Germinal center (tissue), 1 donor: ENCODE data around the gene TP63.

Experiments used
- DNase-seq: peaks from one replicate; pipeline ENCODE4 v3.0.0; 2012; ENCODE audit warnings: mixed read lengths, low spot score

TP63 gene

DNA sequence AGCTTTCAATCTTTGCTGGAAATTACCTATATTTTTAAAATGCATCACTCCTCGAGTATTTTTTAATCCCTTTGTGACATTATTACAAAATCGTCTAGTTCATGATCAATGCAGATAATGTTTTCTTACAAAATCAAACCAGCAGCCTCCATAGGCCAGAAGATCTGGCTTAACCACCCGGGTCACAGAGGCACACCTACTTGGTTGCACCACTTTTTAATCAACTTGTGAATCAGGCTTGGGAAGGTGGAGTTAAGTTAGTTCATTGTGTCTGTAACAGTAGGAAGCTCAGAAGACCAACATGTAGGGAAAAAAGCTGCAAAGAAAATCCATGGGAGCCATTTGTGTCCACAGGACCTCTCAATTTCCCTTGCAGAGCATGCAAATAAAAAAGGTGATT lies 148.0 kb downstream of the TP63 start:
- no peak for DNase-seq

DNA sequence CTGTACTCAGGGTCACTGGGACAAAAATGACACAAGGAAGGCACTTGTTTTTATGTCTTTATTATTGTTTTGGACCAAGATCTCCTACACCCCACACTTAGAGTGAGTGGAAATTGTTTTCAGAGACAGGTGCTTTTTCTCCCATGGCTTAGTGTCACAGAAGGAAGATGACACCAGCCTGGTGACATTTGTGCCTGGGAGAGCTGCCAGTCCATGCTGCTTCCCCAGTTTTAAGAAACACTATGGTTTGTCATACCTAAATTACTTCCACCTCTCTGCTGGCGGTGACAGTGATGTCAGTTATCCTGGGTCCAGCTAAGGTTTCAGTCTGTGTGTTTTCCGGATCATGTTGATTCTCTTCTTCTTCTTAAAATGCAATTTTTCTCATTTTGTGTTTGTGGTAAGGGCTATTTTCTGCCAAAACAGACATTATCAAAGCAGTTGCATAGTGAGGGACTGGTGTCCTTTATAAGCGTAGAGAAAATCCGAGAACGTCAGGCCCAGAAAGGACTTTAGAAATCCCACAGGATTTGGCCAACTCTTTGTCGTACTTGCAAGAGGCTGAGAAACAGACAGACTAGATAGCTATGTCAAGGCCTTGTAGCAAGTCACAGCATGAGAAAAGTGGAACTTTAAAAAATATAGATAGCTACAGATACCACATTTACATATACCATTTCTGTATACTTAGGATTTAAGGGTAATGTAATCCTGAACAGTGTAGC lies 149.5 kb downstream of the TP63 start:
- DNase-seq = no peak

DNA sequence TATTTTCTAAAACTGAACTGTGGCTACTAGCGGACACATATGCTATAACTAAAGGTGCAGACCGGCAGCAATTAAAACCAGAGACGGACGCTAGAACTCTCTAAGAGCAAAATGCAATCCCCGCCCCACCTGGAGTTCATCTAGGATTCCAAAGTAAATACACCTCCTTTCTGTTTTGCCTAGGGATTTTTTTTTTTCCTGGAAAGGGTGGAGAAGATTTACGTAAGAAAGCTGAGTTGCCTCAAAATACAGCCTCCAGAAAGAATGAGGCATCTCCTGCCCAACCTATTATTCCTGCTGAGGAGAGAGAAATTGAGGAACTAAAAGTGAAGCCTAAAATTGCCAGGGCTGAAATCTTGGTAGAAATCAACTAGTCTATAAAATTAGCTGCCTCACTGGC lies 150.2 kb downstream of the TP63 start:
- no peak for DNase-seq

DNA sequence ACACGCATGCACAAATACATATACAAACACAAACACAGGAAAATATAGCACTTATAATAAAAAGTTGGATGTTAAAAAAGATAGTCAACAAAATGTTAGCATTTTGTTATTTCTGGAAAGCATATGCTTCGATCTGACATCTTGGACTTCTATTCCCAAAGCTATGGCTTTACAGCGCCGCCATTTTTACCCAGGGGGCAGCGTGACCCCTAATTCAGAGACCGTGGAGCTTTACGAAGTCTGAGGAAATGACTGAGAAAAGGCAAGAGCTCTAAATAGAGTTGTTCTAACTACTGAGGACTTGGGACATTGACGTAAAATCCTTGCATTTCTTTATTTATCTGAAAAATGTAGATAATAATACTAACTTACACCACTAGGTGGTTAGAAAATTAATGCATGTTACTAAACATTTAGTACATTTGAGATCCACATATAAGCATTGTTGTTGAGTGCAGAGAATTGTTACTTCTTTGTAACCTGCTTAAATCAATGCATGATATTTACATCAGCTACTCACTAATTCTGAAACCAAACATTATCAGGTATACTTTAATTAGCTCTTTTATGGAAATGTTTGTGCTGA lies 155.4 kb downstream of the TP63 start:
- DNase-seq = no peak

DNA sequence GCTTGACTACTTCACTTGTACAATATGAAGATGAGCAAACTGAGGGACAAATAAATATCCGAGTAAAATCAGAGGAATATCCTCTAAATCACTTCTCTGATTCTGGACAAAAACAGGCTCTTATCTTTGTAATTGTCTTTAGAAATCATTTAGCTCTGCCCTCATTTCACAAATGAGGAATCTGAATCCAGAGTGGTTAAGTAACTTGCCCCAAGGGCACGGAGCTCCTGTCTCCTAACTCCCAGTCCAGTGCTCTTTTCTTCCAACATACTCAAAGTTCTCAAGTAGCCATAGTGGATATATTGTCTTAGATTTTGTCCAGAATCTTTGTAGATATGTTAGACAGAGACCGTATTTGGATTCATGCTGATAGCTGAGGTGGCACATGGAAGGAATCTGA lies 156.0 kb downstream of the TP63 start:
- no peak for DNase-seq

DNA sequence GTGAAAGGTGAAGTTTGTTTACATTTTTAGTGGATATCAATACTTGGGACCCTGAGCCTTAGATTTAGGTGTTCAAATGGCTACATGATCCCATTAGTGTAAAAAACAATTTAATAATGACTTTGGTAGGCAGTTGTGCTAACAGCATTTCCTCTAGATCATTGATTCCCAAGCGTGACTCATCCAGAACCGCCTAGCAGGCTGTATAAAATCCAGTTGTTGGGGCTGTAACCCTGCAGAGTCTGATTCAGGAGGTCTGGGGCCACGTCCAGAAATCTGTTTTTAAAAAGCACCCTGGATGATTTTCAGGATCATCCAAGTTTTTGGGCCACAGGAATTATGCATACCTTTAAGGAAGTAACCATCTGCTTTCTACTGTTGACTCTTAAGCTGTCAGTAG lies 156.4 kb downstream of the TP63 start:
- DNase-seq = no peak

DNA sequence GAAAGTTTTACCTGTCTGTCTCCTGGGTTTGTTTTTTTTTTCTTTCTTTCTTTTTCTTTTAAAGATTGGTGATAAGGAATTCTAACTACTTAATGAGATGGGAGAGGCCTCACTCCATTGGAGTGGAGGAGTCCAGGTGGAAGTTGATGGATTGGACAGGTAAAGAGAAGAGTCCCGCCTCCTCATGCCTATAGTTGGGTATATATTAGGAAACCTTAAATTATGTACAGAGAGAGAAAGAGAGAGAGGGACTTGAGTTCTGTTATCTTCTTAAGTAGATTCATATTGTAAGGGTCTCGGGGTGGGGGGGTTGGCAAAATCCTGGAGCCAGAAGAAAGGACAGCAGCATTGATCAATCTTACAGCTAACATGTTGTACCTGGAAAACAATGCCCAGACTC lies 158.2 kb downstream of the TP63 start:
- no peak for DNase-seq

DNA sequence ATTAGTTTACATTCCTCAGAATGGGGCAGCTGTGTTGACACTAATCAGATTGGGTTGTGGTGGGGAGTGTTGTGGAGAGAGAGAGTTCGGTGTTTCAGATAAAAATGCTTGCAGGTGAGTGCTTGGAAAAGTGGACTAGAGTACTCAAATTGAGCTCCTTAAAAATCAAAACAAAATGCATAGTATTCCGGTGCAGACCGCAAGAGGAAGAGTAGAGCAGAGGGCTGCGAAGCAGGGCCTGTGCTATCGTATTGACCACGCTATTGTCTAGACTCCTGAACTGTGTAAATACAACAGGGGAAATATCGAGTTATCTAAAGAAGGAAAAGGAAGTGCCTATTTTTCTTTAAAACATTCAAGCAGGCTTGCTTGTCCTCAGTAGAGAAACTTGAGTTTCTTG lies 159.5 kb downstream of the TP63 start:
- no peak for DNase-seq

DNA sequence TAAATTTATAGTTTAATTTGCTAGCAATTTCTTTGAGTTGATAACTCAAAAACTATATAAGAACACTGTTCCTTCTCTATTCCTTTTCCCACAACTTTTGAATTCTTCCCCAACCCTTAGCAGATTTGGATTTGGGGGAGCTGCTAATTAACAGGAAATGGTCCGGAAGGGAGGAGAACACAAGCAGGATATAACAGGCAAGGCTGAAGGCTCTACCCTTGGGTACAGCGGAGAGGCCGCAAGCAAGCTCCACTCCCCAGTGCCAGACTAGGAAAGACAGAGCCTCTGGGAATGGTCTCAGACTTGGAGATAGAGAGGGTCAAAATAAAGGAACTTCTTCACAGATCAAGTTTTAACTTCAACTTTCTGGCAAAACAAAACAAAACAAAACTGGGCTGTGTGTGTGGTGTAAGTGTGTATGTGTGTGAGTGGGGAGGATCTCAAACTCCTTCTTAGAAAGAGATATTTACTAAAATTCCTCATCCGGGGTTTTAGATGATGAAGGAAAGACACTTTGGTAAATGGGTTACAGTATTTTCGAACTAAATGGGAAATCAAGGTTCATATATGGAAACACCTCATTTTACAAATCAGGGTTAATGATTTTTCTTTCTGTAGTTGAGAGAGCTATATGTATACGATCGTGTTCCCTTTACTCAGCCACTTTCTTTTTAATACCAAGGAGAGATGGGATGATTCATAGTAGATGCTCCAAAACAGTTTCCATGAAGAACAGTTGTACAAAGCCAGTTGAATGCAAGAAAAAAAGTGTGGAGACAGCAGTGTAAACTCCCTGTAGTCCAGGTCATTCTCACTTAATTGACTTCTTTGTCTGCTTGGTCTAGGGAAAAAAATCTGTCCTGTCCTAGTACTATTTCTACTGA lies 161.1 kb downstream of the TP63 start:
- no peak for DNase-seq

DNA sequence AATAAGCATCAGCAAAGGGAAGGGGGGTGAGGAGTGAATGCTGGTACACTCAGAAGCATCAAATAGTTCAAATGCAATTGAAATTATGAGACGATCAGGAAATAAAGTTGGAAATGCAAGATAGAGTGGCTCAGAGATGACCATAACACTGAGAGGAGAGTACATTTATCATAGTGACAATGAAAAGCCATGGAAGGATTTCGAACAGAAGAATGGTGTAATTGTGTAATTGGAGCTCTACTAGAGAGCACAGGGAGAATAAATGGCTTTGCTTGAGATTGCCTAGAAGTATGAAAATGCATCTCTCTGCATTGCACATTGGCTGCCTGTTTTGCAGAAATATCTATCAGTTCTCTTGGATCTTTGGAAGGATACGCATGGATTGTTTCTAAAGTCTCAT lies 163.3 kb downstream of the TP63 start:
- no peak for DNase-seq

DNA sequence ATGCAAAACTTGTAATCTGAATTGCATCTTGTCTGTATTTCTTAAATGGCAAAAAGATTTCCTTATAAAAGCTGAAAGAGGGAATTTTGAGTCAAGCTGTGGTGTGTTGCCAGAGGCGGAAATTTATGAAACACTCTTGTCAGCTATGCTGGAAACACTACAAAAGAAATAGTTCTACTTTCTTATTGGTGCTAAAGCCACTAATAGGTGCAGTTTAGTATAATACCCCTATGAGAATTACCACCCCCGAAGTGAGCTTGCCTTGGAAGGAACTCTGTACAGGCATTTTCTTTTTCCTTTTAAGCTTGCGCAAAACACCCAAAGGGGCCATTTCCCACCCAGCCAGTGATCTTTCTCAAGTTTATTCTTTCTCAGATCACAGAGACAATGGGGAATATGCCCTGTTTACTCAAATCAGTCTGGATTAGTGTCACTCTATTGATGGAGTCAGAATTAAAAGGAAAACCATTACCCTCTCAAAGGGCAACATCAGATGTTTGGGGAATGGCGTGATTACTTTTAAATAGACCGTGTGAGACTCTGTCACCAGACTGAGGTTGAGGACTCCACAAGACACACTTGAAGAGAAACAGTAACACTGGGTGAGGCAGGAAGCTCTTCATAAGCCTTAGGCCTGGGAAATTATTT lies 166.0 kb downstream of the TP63 start:
- no peak for DNase-seq

DNA sequence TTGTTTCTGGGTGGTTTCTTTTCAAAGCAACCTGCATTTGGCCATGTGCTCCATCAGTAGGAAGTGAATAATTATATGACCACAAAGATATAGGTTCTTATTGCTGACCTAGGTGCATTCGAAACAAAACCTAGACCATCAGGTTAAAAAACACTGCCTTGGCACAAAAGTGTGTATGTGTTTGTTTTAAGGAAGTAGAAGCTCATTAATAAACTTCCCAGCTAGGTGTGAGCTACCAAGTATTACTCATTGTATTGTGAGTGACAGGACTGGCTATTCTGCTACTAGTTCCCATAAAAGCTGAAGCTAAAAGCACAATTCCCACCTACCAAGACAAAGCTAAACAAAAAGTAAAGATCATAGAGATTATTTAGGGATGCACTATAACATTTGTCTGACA lies 168.2 kb downstream of the TP63 start:
- DNase-seq = no peak

DNA sequence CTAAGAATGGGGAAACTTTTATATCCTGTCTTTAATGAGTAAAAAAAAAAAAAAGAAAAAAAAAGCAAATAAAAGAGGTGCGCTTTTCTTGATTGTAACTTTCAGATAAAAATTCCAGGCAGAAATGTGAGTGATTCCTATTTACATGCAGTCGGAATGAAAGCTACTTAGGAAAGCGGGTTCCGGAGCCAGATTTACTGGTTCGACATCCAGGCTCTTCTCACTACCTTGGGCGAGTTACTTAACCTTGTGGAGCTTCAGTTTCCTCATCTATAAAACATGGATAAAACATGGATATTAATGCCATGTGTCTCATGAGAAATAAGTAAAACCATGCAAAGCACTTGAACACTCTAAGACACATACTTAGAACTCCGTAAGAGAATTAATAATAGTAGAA lies 169.2 kb downstream of the TP63 start:
- DNase-seq = no peak

DNA sequence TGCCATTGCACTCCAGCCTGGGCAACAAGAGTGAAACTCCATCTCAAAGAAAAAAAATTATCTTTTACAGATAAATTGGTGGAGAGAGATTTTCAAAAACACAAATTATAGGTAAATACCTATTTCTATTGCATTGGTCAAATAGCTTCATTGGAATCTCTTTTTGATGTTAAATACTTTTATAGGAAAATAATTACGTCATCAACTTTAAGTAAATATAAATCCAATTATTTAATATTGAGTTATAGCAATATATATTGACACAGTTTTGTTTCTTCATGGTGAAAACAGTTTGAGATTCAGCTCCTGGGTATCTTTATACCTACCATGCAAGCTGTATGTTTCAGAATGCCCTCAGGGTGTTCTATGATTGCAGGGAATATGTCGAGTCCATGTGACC lies 172.1 kb downstream of the TP63 start:
- DNase-seq = no peak

DNA sequence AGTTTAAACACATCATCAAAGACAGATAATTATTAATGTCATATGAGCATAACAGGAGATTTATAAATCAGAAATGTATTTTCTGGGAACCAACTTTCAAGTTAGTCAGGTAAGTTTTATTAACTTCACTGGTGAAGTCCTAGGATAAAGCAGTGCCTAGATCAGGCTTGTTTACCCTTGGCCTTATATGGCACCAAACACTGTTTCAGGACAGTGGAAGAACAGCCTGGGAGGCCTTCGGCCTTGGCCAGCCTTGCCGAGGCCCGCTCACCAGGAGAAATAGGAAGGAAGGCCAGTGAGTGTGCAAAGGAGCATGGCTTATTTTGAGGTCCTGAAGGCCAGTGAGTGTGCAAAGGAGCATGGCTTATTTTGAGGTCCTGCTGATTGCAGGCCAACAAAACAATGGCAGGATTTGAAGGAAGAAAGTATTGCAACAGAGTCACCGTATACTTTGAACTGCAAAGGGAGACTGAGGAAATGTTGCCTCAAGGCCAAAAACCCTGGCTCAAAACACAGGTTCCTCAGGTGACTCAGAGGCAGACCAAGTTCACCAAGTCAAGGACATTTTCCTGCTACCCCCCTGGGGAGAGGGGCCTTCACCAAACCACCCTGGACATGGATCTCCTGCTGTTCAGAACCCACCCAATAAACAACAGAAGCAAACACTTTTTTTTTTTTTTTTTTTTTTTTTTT lies 174.3 kb downstream of the TP63 start:
- no peak for DNase-seq

DNA sequence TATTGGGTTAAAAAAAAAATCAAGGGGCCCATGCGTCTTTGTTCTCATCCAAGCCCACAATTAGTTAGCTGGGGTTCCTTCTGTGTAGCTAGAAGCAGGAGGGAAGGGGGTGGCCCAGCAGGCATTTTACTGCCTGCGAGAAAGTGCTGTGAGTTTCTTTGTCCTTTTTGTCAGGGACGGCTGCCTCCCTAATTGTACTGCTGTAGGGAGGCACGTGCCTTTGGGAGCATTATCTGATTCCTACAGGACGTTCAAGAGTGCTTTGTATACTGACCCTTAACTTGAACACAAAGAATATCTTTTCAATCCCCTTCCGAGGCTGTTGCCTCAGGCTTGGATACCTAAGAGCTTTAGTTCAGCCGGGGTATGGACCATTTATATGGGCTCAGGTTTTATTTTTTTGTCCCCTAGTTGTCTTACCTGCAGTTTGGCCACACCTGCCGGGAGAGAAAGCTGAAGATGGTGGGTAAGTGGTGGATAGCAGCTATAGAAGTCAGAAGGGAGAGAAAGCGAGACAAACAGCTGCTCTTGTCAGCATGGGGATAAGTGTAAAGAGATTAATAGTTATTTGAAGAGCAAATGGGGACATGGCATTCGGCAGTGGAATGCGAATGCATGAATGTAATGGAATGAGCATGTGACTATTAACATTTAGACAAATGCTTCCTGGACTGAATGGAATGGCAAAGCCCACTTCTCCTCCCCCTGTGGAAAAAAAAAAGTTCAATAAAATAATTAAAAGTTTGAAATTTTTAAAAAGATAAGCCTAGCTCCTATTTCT lies 175.2 kb downstream of the TP63 start:
- DNase-seq = no peak

DNA sequence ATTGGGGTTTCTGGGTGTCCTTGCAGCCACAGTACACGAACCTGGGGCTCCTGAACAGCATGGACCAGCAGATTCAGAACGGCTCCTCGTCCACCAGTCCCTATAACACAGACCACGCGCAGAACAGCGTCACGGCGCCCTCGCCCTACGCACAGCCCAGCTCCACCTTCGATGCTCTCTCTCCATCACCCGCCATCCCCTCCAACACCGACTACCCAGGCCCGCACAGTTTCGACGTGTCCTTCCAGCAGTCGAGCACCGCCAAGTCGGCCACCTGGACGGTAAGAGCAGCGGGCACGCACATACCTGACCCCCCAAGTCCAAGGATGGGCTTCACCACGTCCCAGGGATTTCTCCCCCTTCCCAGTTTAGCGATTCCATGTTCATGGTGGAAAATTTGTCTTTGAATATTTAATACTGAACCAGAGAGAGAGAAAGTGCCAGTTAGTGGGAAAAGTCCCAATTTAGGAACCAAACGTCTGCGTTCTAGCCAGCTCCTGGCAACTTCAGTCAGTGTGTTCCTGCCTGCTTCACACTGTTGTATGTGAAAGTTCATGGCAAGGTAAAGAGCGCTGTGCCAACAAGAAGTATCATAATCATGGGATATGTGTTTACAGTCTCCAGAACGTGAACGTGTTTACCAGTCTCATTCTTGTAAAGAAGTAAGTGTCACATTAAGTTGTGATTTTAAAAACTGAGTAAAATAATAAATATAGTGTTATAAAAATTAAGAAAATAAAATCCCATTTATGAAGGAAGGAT lies 177.2 kb downstream of the TP63 start:
- DNase-seq = no peak

DNA sequence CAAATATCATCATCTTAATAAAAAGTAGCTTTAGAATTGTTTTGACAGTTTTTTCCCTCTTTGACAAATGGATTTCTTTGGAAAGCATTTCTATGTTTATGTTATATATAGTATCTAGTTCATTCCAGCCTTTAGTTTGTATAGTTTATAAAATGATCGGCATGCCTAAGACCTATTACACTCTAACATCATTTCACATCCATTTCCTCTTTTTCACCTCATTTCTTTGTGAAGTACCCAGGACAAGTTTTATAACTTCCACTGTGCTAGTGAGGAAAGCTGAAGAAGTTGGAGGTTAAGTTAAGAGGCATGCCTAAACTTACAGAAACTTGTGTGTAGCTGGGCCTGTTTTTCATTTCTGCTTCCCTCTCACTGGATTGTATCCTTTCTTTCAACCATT lies 178.4 kb downstream of the TP63 start:
- DNase-seq = no peak

DNA sequence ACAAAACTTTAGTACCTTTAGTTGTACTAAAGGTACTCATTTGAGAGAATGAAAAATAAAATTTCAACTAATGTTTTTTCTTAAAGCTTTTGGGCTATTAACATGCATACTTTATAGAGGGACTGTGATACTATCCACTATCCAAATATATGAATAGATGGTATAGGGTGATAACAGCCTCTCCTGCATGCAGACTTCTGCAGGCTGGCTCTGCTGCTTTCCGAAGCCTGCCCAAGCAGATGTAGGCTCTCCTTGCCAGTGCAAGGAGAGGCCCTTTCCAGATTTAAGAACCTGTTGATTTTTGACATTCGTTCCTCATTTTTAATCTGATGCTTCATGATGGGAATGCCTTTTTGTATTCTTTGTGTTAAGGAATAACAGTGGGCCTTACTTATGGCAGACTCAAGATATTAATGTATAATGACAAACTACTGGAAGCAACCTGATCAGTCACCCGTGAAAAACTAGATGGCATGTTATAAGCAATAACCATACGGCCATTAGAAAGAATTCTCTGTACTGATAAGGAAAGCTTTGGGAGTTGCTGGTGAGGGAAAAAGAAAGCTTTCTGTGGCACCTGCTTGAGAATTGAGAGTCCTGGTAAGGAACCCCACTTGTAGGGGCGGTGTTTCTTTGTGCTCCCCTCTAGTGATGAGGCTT lies 181.7 kb downstream of the TP63 start:
- no peak for DNase-seq

DNA sequence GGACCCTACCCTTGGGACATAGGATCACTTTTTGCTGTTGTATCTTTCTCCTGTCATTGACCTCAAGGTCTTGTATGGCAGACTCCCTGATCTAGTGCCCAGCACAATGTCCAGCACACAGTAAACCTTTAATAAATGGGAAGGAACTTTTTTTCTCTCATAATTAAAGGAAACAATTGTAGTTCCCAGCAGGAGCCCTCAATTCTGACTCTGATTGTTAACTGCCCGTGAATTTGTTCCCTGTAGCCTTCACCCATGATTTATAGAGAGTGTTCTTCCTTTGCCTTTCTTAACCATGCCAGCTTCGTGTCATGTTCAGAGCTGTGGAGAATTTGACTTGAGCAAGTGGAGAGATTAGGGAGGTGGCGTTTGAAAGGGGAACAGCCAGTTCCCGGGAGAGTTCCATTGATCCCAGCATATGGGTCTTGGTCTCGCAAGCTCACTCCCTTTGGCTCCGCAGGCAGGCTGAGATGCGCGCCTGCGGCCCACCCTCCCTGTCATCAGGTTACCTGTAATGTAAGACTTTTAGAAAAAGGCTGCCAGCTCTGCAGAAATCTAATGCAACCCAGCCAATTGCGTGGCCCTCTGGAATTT lies 182.6 kb downstream of the TP63 start:
- DNase-seq = no peak
